Fibroblast of the aortic adventitia (primary cell): Measurements from ENCODE around the gene DEDD. TPM values are rescaled to one million over a fixed set of nuclear protein-coding genes. Genes with fewer than 3 reads are reported as not detected.

ENCODE experiments used
- DNase-seq: peaks from one replicate; pipeline ENCODE4 v3.0.0-alpha.2; 2010; ENCODE audit warnings: low read depth
- H3K4me3 ChIP-seq: 2 replicates; pipeline ENCODE4 v1.5.1; 2011; ENCODE audit warnings: low read depth, mild to moderate bottlenecking, control low read depth, low read length, moderate library complexity
- total RNA-seq: library from RNA; depleted of rRNA; stranded (reverse); fragments of >200 nt; gene quantifications from 2 replicates; pipeline ENCODE4 v1.2.3, GENCODE V29; 2012; ENCODE audit warnings: low replicate concordance
- TF ChIP-seq, protein P1 (sequence below): IDR thresholded peaks from 2 replicates; pipeline ENCODE4 v1.5.1; 2011; ENCODE audit warnings: mild to moderate bottlenecking, low read length, control low read depth, inconsistent platforms; ENCODE audit not compliant: insufficient read depth

Gene DEDD
- total RNA-seq, 1 donor = 25.8 TPM

DNA sequence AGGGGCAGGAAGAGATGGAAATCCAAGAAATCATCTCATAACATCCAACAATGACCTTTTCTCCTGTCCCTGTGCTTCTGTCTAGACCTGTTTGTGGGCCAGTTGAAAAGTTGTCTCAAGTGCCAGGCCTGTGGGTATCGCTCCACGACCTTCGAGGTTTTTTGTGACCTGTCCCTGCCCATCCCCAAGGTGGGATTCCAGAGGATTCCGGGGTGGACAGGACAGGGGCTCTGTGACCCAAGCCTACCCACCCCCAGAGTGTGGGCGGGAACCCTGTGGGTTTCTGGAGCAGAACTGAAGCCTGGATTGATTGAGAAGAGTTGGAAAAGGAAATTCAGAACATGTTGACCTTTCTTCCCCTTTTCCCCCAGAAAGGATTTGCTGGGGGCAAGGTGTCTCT, 31.3 kb upstream of the DEDD start:
- no peak for DNase-seq
- no peak overlapping the region for H3K4me3 ChIP-seq
- TF ChIP-seq, protein P1, sequence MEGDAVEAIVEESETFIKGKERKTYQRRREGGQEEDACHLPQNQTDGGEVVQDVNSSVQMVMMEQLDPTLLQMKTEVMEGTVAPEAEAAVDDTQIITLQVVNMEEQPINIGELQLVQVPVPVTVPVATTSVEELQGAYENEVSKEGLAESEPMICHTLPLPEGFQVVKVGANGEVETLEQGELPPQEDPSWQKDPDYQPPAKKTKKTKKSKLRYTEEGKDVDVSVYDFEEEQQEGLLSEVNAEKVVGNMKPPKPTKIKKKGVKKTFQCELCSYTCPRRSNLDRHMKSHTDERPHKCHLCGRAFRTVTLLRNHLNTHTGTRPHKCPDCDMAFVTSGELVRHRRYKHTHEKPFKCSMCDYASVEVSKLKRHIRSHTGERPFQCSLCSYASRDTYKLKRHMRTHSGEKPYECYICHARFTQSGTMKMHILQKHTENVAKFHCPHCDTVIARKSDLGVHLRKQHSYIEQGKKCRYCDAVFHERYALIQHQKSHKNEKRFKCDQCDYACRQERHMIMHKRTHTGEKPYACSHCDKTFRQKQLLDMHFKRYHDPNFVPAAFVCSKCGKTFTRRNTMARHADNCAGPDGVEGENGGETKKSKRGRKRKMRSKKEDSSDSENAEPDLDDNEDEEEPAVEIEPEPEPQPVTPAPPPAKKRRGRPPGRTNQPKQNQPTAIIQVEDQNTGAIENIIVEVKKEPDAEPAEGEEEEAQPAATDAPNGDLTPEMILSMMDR = no peak

DNA sequence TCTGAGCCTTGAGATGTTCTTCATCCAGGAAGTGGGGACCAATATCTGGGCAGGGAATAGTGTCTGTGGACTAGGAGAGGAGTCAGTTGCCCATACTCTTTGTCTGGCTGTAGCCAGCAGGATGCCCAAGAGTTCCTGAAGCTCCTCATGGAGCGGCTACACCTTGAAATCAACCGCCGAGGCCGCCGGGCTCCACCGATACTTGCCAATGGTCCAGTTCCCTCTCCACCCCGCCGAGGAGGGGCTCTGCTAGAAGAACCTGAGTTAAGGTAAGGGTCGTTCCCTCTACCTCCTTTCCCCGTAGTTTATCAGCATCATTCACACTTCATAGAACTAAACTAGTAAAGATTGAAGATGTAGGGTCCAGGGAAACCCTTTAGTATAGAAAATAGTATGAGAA, 30.3 kb upstream of the DEDD start:
- H3K4me3 ChIP-seq = no peak overlapping the region
- TF ChIP-seq, protein P1 = no peak
- DNase-seq = no peak

DNA sequence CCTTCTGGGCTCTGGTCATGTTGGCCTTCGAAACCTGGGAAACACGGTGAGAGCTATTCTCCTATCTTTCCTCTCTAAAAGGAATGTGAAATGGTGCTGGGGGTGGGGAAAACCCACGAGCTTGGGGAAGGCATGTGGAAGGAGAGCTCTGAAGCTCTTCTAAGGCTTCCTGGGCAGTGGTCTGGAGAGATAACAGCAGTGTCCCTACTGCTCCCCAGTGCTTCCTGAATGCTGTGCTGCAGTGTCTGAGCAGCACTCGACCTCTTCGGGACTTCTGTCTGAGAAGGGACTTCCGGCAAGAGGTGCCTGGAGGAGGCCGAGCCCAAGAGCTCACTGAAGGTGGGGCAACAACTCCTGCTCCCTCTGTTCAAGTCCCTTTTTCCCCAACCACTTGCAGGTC, 29.6 kb upstream of the DEDD start:
- DNase-seq = no peak
- no peak overlapping the region for H3K4me3 ChIP-seq
- TF ChIP-seq, protein P1 = no peak

DNA sequence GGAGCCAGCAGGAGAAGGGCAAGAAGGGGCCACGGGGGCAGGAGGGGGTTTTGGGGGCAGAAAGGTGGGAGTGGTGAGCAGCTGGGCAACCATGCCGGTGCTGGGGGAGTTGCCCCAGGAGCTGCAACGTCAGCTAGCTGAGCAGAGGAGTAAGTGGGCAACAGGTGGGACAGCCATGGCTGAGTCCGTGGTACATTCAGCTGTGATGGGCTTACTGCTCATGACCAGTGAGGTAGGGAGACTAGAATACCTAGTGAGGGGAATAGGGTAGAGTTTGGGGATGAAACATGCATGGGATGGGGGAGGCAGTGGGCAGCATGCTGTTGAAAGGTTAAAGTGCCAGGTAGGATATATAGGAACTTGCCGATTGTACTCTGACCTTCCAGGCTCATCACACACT, 29.2 kb upstream of the DEDD start:
- DNase-seq = no peak
- H3K4me3 ChIP-seq = no peak overlapping the region
- TF ChIP-seq, protein P1 = no peak

DNA sequence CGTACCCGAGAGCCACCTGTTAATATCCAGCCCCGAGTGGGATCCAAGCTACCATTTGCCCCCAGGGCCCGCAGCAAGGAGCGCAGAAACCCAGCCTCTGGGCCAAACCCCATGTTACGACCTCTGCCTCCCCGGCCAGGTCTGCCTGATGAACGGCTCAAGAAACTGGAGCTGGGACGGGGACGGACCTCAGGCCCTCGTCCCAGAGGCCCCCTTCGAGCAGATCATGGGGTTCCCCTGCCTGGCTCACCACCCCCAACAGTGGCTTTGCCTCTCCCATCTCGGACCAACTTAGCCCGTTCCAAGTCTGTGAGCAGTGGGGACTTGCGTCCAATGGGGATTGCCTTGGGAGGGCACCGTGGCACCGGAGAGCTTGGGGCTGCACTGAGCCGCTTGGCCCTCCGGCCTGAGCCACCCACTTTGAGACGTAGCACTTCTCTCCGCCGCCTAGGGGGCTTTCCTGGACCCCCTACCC, 28.2 kb upstream of the DEDD start:
- DNase-seq = no peak
- TF ChIP-seq, protein P1 = no peak
- H3K4me3 ChIP-seq = peak overlapping the region; percentile 10

DNA sequence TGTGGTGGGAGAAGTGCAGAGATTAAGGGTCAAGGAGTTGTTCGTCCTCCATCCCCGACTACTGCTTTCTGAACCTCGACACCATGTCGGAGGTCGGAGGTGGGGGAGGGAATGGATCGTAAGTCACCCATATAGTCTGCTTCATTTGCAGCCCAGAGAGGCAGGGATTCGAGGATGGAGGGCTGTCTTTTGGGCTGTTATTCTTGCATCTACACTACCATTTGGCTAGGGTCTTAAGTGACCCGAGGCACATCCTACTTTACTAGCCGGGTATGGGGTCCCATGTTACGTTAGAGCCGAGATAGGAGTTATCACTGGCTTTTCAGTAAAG, 27.4 kb upstream of the DEDD start:
- no peak for DNase-seq
- peak overlapping the region; percentile 91 for H3K4me3 ChIP-seq
- TF ChIP-seq, protein P1 = no peak
